Osteocyte (in vitro differentiated cells): ENCODE measurements around the gene GDF10. TPM values are rescaled to one million over a fixed set of nuclear protein-coding genes. Genes with fewer than 3 reads are reported as not detected.

ENCODE experiments used
- DNase-seq: peaks from one replicate; pipeline ENCODE4 v3.0.0; 2021; ENCODE audit warnings: mixed read lengths; ENCODE audit not compliant: unreplicated experiment; ENCODE audit errors: extremely low spot score
- H3K27ac Mint-ChIP-seq: one replicate; pipeline ENCODE4 v1.8.0; 2021; ENCODE audit warnings: mild to moderate bottlenecking, mixed read lengths; ENCODE audit not compliant: unreplicated experiment
- H3K27me3 Mint-ChIP-seq: one replicate; pipeline ENCODE4 v1.8.0; 2021; ENCODE audit warnings: mixed read lengths; ENCODE audit not compliant: unreplicated experiment
- H3K36me3 Mint-ChIP-seq: one replicate; pipeline ENCODE4 v1.8.0; 2021; ENCODE audit warnings: mixed read lengths; ENCODE audit not compliant: unreplicated experiment
- H3K4me1 Mint-ChIP-seq: one replicate; pipeline ENCODE4 v1.8.0; 2021; ENCODE audit warnings: mixed read lengths; ENCODE audit not compliant: unreplicated experiment
- H3K4me3 Mint-ChIP-seq: one replicate; pipeline ENCODE4 v1.8.0; 2021; ENCODE audit warnings: mild to moderate bottlenecking, moderate library complexity, mixed read lengths; ENCODE audit not compliant: unreplicated experiment
- H3K9me3 Mint-ChIP-seq: one replicate; pipeline ENCODE4 v1.8.0; 2021; ENCODE audit warnings: mixed read lengths; ENCODE audit not compliant: unreplicated experiment
- total RNA-seq: library from RNA; stranded (reverse); gene quantifications from 2 replicates; pipeline ENCODE4 v1.2.1, GENCODE V29; 2021
- TF ChIP-seq, protein P1 (sequence below): fragments of 200-600 bp; sonication (generic); IDR thresholded peaks from 2 replicates; pipeline ENCODE4 v1.5.0; 2021; ENCODE audit warnings: antibody characterized with exemption, mild to moderate bottlenecking, moderate library complexity

GDF10 gene
- total RNA-seq, 1 donor from 2014 or later: not detected

- Mint-ChIP-seq H3K27me3 (no peaks in the 10 kb centered on the region), H3K9me3 (no peaks in the 10 kb centered on the region), H3K4me3 (no peak overlapping the region), H3K36me3 (no peaks in the 10 kb centered on the region), H3K27ac (no peak overlapping the region), H3K4me1 (no peaks in the 10 kb centered on the region)
- TF ChIP-seq, protein P1, sequence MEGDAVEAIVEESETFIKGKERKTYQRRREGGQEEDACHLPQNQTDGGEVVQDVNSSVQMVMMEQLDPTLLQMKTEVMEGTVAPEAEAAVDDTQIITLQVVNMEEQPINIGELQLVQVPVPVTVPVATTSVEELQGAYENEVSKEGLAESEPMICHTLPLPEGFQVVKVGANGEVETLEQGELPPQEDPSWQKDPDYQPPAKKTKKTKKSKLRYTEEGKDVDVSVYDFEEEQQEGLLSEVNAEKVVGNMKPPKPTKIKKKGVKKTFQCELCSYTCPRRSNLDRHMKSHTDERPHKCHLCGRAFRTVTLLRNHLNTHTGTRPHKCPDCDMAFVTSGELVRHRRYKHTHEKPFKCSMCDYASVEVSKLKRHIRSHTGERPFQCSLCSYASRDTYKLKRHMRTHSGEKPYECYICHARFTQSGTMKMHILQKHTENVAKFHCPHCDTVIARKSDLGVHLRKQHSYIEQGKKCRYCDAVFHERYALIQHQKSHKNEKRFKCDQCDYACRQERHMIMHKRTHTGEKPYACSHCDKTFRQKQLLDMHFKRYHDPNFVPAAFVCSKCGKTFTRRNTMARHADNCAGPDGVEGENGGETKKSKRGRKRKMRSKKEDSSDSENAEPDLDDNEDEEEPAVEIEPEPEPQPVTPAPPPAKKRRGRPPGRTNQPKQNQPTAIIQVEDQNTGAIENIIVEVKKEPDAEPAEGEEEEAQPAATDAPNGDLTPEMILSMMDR: no peak
- DNase-seq: no peak
These were observed 14.5 kb downstream of the GDF10 start for GRCh38 chr10:47314416-47314970.

- peaks cover 7% of the 10 kb centered on the region for H3K27me3 Mint-ChIP-seq
- H3K36me3 Mint-ChIP-seq: no peaks in the 10 kb centered on the region
- DNase-seq: no peak
- H3K4me1 Mint-ChIP-seq: no peaks in the 10 kb centered on the region
- TF ChIP-seq, protein P1: no peak
- H3K27ac Mint-ChIP-seq: no peak overlapping the region
- H3K9me3 Mint-ChIP-seq: no peaks in the 10 kb centered on the region
- H3K4me3 Mint-ChIP-seq: no peak overlapping the region
These were observed 15.4 kb downstream of the GDF10 start for GRCh38 chr10:47315421-47315820.

- TF ChIP-seq, protein P1: no peak
- H3K9me3 Mint-ChIP-seq: no peaks in the 10 kb centered on the region
- H3K36me3 Mint-ChIP-seq: no peaks in the 10 kb centered on the region
- H3K27me3 Mint-ChIP-seq: peaks cover 11% of the 10 kb centered on the region
- no peak overlapping the region for H3K27ac Mint-ChIP-seq
- no peak overlapping the region for H3K4me3 Mint-ChIP-seq
- H3K4me1 Mint-ChIP-seq: no peaks in the 10 kb centered on the region
- no peak for DNase-seq
These were observed 16.1 kb downstream of the GDF10 start for GRCh38 chr10:47316131-47316530.

DNA sequence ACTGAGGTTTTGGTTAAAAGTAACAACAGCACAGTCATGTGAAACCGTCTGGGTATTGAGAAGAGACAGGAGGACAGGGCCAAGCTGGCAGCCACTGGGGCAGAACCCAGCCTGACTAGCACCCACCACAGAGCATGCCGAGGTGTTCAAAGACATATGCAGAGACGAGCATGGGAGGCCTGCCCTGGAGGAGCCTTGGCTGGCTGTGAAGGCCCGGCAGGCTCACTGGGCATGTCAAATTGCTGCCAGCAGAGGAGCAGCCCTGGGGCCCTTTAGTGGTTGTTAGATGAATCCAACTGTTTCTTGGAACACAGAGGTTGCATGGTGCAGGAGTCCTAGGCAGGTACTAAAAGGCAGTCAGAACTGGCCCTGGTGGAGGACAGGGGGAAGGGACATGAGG is 17.3 kb downstream of the GDF10 start:
- Mint-ChIP-seq H3K9me3 (no peaks in the 10 kb centered on the region), H3K36me3 (no peaks in the 10 kb centered on the region), H3K4me3 (no peak overlapping the region), H3K27ac (no peak overlapping the region), H3K27me3 (peaks cover 22% of the 10 kb centered on the region), H3K4me1 (no peaks in the 10 kb centered on the region)
- DNase-seq: no peak
- TF ChIP-seq, protein P1: no peak

DNA sequence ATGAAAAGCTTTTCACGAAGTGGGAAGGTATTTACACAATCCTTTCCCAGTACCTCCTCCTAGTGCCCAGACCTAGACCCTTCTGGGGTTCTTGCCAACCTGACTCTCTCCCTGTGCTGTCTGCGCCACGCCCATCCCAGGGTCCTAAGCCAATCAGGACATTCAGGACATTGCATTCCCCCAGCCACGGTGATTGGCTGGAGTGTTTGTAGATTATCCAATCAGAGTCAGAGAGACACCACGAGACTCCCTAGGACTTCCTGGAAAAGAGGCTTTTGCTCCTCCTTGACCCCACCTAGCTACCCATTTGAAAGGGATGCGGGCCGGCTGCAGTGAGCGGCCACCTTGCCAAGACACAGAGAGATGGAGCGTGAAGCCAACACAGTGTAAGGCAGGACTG is 18.7 kb downstream of the GDF10 start:
- no peaks in the 10 kb centered on the region for H3K4me1 Mint-ChIP-seq
- TF ChIP-seq, protein P1: no peak
- H3K9me3 Mint-ChIP-seq: no peaks in the 10 kb centered on the region
- no peaks in the 10 kb centered on the region for H3K36me3 Mint-ChIP-seq
- DNase-seq: no peak
- H3K27ac Mint-ChIP-seq: no peak overlapping the region
- peaks cover 22% of the 10 kb centered on the region for H3K27me3 Mint-ChIP-seq
- H3K4me3 Mint-ChIP-seq: no peak overlapping the region
